Body of pancreas (tissue), 4 donors: Measurements from ENCODE around the gene CST7. TPM values are rescaled to one million over a fixed set of nuclear protein-coding genes. Genes with fewer than 3 reads are reported as not detected.
A peak's percentile ranks its signal among the peaks of the same experiment; 100 is the strongest.
"Not testable (repeated sequence)": the region's sequence is repeated elsewhere in the genome, so short reads cannot be mapped to it uniquely, and the experiment has no call there.

Experiments
- ATAC-seq: fragments of 150-250 bp; one replicate; pipeline ENCODE4 v1.9.1; 2016
- DNase-seq, 4 donors: peaks; one replicate each; pipeline ENCODE4 v3.0.0-alpha.2; 2019
- H3K27ac ChIP-seq, 4 donors: fragments of 200-600 bp; sonication (generic); 1 replicate in 3 of 4; 2 replicates in 1 of 4; pipeline versions ENCODE4 v1.5.1 to v1.6.1; 2016 to 2019; ENCODE audit warnings: mild to moderate bottlenecking in 1 of 4, mixed read lengths in 1 of 4, moderate library complexity in 1 of 4
- H3K27me3 ChIP-seq, 2 donors: fragments of 200-600 bp; sonication (generic); one replicate each; pipeline ENCODE4 v1.6.0; 2016; ENCODE audit warnings: mild to moderate bottlenecking in 1 of 2
- H3K36me3 ChIP-seq, 2 donors: fragments of 200-600 bp; sonication (generic); replicated peaks in 1 of 2; 2 replicates each; pipeline ENCODE4 v1.5.1; 2016; ENCODE audit warnings: low read depth in 2 of 2; ENCODE audit not compliant: insufficient read depth in 1 of 2
- H3K4me1 ChIP-seq: fragments of 200-600 bp; sonication (generic); one replicate; pipeline ENCODE4 v1.6.0; 2016
- H3K4me3 ChIP-seq, 2 donors: fragments of 200-600 bp; sonication (generic); 1 replicate in 1 of 2; 2 replicates in 1 of 2; pipeline ENCODE4 v1.5.1; 2016 to 2019
- H3K9me3 ChIP-seq, 3 donors: fragments of 200-600 bp; sonication (generic); 1 replicate in 2 of 3; 2 replicates in 1 of 3; pipeline ENCODE4 v1.5.1; 2016
- POLR2A ChIP-seq, 3 donors: fragments of 450-650 bp; IDR thresholded peaks; one replicate each; pipeline ENCODE4 v1.6.1; 2016; ENCODE audit warnings: antibody characterized with exemption in 3 of 3, mild to moderate bottlenecking in 2 of 3
- WGBS, 2 donors: methylation state at CpG; one replicate each; pipeline ENCODE4 v1.1.5; 2017; 5-methylcytosine and 5-hydroxymethylcytosine counted together
- intact Hi-C: fragments of 100-400 bp; cut with DNase I; formaldehyde crosslinking; loops from one replicate; pipeline ENCODE4 v1.15.1; 2023
- total RNA-seq, 2 donors: library from RNA; depleted of rRNA; stranded (reverse); fragments of >200 nt; gene quantifications; one replicate each; pipeline ENCODE4 v1.1.0, GENCODE V29; 2016
- TF ChIP-seq, protein P1 (sequence below), 7 experiments: fragments of 450-650 bp in 4 of 7; fragments of 200-600 bp in 3 of 7; sonication (generic) in 3 of 7; IDR thresholded peaks; one replicate each; pipeline ENCODE4 v1.5.1; 2016 to 2019; ENCODE audit warnings: antibody characterized with exemption in 7 of 7

The CST7 gene
- total RNA-seq, 2 donors from 2014 or later, result 1.8 to 4.0 TPM

DNA sequence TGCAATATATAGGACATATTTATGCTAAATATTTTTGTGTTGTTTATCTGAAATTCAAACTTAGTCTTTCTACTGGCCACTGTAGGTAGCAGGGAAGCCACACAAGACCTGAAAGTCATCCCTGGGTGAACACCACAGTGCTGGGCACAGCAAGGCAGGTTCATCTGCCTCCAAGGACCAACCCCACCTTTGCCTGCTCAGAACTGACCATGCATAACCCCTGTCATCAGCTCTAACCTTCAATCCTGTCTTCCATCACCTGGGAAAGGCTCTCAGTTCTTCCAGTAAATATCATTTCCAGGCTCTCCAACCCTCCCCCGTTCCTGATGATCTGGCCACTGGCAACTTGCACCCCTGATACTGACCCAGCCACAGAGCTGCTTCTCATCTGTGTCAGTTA, 32.7 kb upstream of the CST7 start:
- H3K27me3 ChIP-seq, result no peaks in the 10 kb centered on the region
- ATAC-seq (no peak), DNase-seq (no peak)
- H3K9me3 ChIP-seq, result no peaks in the 10 kb centered on the region
- no peak overlapping the region for H3K4me3 ChIP-seq
- 79 to 87% methylated on average over 1 of the region's 1 CpG for WGBS, 2 donors
- TF ChIP-seq, protein P1, sequence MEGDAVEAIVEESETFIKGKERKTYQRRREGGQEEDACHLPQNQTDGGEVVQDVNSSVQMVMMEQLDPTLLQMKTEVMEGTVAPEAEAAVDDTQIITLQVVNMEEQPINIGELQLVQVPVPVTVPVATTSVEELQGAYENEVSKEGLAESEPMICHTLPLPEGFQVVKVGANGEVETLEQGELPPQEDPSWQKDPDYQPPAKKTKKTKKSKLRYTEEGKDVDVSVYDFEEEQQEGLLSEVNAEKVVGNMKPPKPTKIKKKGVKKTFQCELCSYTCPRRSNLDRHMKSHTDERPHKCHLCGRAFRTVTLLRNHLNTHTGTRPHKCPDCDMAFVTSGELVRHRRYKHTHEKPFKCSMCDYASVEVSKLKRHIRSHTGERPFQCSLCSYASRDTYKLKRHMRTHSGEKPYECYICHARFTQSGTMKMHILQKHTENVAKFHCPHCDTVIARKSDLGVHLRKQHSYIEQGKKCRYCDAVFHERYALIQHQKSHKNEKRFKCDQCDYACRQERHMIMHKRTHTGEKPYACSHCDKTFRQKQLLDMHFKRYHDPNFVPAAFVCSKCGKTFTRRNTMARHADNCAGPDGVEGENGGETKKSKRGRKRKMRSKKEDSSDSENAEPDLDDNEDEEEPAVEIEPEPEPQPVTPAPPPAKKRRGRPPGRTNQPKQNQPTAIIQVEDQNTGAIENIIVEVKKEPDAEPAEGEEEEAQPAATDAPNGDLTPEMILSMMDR (IDR thresholded peaks at IDR 0.05), result no peak
- TF ChIP-seq POLR2A (IDR thresholded peaks at IDR 0.05), result no peak
- H3K4me1 ChIP-seq, result peaks cover 18% of the 10 kb centered on the region
- intact Hi-C loops, result no loop called here
- no peak overlapping the region for H3K27ac ChIP-seq
- H3K36me3 ChIP-seq, result no peaks in the 10 kb centered on the region

DNA sequence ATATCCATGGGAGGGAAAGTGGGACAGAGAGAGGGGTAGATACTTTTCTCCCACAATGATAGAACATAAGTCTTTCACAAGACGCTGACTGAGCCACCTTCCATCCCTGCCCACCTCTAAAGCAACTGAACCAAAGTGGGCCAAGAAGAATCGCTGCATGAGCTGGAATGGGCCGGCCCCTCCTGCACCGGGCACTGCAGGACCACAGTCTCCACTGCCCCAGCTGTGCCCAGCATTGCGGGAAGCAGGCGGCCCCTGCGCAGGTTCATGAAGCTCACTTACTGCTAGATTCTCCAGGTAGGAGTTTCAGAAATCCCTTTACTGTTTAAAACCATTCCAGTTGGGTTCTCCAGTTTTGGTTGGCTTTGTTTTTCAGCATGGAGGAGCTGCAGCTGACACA, 32.0 kb upstream of the CST7 start:
- Histone ChIP-seq H3K9me3 (no peaks in the 10 kb centered on the region), H3K36me3 (no peaks in the 10 kb centered on the region), H3K4me1 (peaks cover 18% of the 10 kb centered on the region), H3K4me3 (no peak overlapping the region), H3K27me3 (no peaks in the 10 kb centered on the region), H3K27ac (no peak overlapping the region)
- DNase-seq (no peak), ATAC-seq (no peak)
- intact Hi-C loops, result no loop called here
- WGBS, 2 donors, result 87 to 94% methylated on average over 7 of the region's 7 CpGs
- TF ChIP-seq POLR2A (IDR thresholded peaks at IDR 0.05), result no peak
- TF ChIP-seq, protein P1 (IDR thresholded peaks at IDR 0.05), result no peak

DNA sequence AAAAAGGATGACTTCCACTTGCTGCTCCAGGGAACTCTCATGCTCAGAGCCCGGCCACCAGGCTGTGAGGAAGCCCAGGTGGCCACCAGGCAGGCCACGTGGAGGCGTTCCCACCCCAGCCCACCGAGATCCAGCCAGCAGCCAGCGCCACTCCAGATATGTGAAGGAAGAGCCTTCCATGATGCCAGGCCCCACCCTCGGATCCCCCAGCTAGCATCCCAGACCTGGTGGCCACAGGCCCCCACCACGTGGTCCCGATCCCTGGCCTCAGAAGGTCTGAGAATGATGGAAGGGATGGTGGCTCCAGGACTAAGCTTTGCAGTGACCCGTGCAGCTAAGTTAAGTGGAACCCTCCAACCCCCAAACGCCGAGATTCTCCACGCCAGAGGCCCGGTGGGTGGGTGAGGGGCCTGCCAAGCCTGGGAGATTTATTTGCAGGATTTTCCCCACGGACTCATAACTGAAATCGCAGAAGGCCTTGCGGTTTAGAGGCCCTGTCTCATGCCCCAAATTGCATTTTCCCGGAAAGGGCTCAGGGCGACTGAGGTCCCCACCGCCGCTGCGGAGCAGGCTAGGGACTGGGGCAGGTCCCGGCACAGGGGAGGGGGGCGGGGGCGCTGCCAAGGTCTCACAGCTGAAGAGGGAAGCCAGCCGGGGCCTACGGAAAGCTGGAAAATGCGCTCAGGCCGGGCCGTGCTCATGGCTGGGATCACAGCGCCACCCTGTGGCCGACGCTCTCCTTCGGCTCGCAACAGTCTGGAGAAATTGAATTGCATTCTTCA, 31.1 kb upstream of the CST7 start:
- H3K36me3 ChIP-seq, result no peaks in the 10 kb centered on the region
- intact Hi-C loops, result no loop called here
- no peaks in the 10 kb centered on the region for H3K9me3 ChIP-seq
- H3K4me3 ChIP-seq, result no peak overlapping the region
- peak overlapping the region in 1 of 4 donors; percentile 19 for H3K27ac ChIP-seq
- peak; percentile 94 for ATAC-seq
- no peak for TF ChIP-seq POLR2A (IDR thresholded peaks at IDR 0.05)
- TF ChIP-seq, protein P1 (IDR thresholded peaks at IDR 0.05), result peak; percentile 82 to 95 (median 90)
- peak; percentile 80 to 90 (median 83) for DNase-seq
- H3K27me3 ChIP-seq, result no peaks in the 10 kb centered on the region
- peaks cover 18% of the 10 kb centered on the region for H3K4me1 ChIP-seq
- 16 to 27% methylated on average over 22 to 33 of the region's 34 CpGs for WGBS, 2 donors

DNA sequence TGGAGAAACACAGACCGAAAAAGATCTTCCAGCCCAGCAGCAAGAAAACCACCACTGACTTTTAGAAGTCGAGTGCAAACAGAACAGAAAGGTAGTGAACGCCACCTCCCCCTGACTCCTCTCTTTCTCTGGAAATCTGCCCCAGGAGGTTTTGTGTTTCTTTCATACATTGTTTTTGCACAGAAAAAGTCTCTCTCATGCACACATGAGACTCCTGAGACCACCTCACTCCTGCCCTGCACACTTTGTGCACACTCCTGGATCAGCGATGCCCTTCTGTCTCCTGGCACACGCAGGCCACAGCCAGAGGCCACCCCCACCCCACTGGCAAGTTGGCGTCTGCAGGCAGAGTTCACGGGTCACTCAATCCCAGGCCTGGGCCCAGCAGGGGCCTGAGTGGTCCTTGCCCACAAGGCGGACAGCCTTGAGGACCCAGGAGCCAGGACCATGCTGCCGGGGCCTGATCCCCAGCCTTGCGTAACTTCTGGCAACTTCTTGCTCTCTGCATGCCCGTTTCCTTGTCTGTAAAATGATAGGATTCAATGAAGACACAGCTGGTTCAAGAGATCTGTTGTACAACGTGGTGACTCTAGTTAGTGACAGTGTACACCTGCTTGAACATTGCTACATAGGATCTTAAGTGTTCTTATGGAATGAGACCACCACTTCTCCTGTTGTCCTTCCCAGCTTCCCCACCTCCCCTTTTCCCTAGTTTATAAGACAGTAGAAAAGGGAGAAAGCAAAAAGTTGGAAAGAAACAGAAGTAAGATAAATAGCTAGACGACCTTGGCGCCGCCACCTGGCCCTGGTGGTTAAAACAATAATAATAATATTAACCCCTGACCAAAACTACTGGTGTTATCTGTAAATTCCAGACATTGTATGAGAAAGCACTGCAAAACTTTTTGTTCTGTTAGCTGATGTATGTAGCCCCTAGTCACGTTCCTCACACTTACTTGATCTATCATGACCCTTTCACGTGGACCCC, 30.2 kb upstream of the CST7 start:
- intact Hi-C loops, result no loop called here
- no peaks in the 10 kb centered on the region for H3K27me3 ChIP-seq
- DNase-seq (peak in 3 of 4 donors; percentile 27 to 57 (median 27)), ATAC-seq (peak; percentile 57)
- no peak for TF ChIP-seq POLR2A (IDR thresholded peaks at IDR 0.05)
- TF ChIP-seq, protein P1 (IDR thresholded peaks at IDR 0.05), result no peak
- H3K4me3 ChIP-seq, result no peak overlapping the region
- H3K36me3 ChIP-seq, result no peaks in the 10 kb centered on the region
- H3K27ac ChIP-seq, result peak overlapping the region in 3 of 4 donors; percentile 19 to 42 (median 36)
- no peaks in the 10 kb centered on the region for H3K9me3 ChIP-seq
- peaks cover 18% of the 10 kb centered on the region for H3K4me1 ChIP-seq
- WGBS, 2 donors, result 23 to 28% methylated on average over 13 to 17 of the region's 17 CpGs

DNA sequence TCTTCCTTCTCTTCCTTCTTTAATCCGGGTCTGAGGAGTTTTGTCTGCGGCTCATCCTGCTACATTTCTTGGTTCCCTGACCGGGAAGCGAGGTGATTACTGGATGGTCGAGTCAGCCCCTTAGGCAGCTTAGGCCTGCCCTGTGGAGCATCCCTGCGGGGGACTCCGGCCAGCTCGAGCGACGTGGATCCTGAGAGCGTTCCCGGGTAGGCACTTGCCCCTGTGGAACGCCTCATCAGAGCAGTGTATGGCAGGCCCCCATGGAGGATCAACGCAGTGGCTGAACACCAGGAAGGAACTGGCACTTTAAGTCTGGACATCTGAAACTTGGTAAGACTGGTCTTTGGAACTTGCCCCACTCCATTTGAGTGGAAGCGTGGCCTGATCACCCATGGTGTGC, 29.4 kb upstream of the CST7 start:
- H3K9me3 ChIP-seq, intact Hi-C loops, ATAC-seq, H3K27me3 ChIP-seq, H3K27ac ChIP-seq, H3K36me3 ChIP-seq, DNase-seq, H3K4me3 ChIP-seq: not testable (repeated sequence)
- H3K4me1 ChIP-seq, result peaks cover 18% of the 10 kb centered on the region
- WGBS, 2 donors, result 85 to 89% methylated on average over 12 to 15 of the region's 15 CpGs

DNA sequence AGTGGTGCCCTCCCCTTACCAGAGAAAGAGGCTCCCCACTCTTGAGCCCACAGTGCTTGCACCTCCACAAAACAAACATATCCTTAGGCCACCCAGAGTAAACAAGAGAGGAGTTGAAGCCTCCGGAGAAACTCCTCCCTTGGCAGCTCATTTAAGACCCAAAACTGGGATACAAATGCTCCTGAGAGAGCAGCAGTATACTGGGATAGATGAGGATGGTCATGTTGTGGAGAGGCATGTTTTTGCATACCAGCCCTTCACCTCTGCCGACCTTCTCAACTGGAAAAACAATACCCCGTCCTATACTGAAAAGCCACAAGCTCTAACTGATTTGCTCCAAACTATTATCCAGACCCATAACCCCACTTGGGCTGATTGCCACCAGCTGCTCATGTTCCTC, 28.4 kb upstream of the CST7 start:
- H3K36me3 ChIP-seq, DNase-seq, H3K27me3 ChIP-seq, H3K9me3 ChIP-seq, ATAC-seq, H3K27ac ChIP-seq, intact Hi-C loops, H3K4me3 ChIP-seq: not testable (repeated sequence)
- H3K4me1 ChIP-seq, result peaks cover 18% of the 10 kb centered on the region
- WGBS, 2 donors, result 37 to 44% methylated on average over 3 of the region's 3 CpGs

DNA sequence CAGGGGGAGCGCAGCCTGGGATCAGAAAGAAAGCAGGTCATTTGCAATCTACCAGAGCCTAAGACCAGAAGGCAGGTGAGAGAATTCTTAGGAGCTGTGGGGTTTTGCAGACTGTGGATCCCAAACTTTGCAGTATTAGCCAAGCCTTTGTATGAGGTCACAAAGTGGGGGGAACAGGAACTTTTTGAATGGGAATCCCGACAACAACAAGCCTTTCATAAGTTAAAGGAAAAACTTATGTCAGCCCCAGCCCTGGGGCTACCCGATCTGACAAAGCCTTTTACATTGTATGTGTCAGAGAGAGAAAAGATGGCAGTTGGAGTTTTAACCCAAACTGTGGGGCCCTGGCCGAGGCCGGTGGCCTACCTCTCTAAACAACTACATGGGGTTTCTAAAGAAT, 19.8 kb upstream of the CST7 start:
- H3K36me3 ChIP-seq, intact Hi-C loops, H3K4me3 ChIP-seq, ATAC-seq, H3K27me3 ChIP-seq, DNase-seq, H3K9me3 ChIP-seq: not testable (repeated sequence)
- Histone ChIP-seq H3K4me1 (peaks cover 30% of the 10 kb centered on the region), H3K27ac (peak overlapping the region; percentile 96 to 100 (median 98))
- 86 to 90% methylated on average over 5 of the region's 5 CpGs for WGBS, 2 donors
